GM20000 (cell line): Measurements from ENCODE around the gene SALL1.

Experiments used
- DNase-seq: peaks from one replicate; pipeline ENCODE4 v3.0.0; 2012; ENCODE audit warnings: low spot score
- CTCF ChIP-seq: IDR thresholded peaks from 2 replicates; pipeline ENCODE4 v1.5.1; 2012; ENCODE audit warnings: mild to moderate bottlenecking, control low read depth; ENCODE audit errors: extremely low read depth, missing control alignments

SALL1 gene

GRCh38 chr16:51110700-51111157, 40.3 kb downstream of the SALL1 start:
- no peak for TF ChIP-seq CTCF
- no peak for DNase-seq

- no peak for DNase-seq
- TF ChIP-seq CTCF: no peak
Measured at GRCh38 chr16:51109173-51109572, 41.9 kb downstream of the SALL1 start.

GRCh38 chr16:51107742-51108141, 43.3 kb downstream of the SALL1 start:
- no peak for DNase-seq
- TF ChIP-seq CTCF: no peak

- DNase-seq: no peak
- no peak for TF ChIP-seq CTCF
Measured at GRCh38 chr16:51106535-51106934, 44.5 kb downstream of the SALL1 start.

GRCh38 chr16:51103590-51103989, 47.5 kb downstream of the SALL1 start:
- no peak for TF ChIP-seq CTCF
- DNase-seq: no peak

GRCh38 chr16:51097729-51098128, 53.3 kb downstream of the SALL1 start:
- no peak for DNase-seq
- TF ChIP-seq CTCF: no peak

GRCh38 chr16:51095890-51096626, 55.0 kb downstream of the SALL1 start:
- no peak for TF ChIP-seq CTCF
- DNase-seq: no peak
